Effector memory CD4-positive, alpha-beta T cell (primary cell): Measurements from ENCODE around the gene MAST3.

Experiments
- DNase-seq, 3 donors: peaks; one replicate each; pipeline ENCODE4 v3.0.0-alpha.2; 2020
- H3K27ac ChIP-seq: 2 replicates; pipeline ENCODE4 v1.7.0; 2013; ENCODE audit warnings: mild to moderate bottlenecking, low read length, moderate library complexity; ENCODE audit not compliant: insufficient read depth, poor library complexity, severe bottlenecking
- H3K27me3 ChIP-seq: replicated peaks from 2 replicates; pipeline ENCODE4 v1.7.0; 2013; ENCODE audit warnings: mild to moderate bottlenecking, low read length; ENCODE audit not compliant: insufficient read depth, control insufficient read depth, poor library complexity, severe bottlenecking
- H3K36me3 ChIP-seq: 2 replicates; pipeline ENCODE4 v1.7.0; 2013; ENCODE audit warnings: mild to moderate bottlenecking, low read length, moderate library complexity; ENCODE audit not compliant: control insufficient read depth, insufficient read depth
- H3K4me1 ChIP-seq: 2 replicates; pipeline ENCODE4 v1.7.0; 2013; ENCODE audit warnings: low read length, mild to moderate bottlenecking; ENCODE audit not compliant: control insufficient read depth, insufficient read depth, poor library complexity, severe bottlenecking
- H3K4me3 ChIP-seq: 2 replicates; pipeline ENCODE4 v1.7.0; 2013; ENCODE audit warnings: low read length, low read depth, mild to moderate bottlenecking; ENCODE audit not compliant: insufficient read depth, poor library complexity, severe bottlenecking
- H3K9me3 ChIP-seq: 2 replicates; pipeline ENCODE4 v1.7.0; 2013; ENCODE audit warnings: mild to moderate bottlenecking, low read length, moderate library complexity; ENCODE audit not compliant: control insufficient read depth

Gene MAST3

GRCh38 chr19:18130523-18131242, 33.1 kb downstream of the MAST3 start:
- Histone ChIP-seq H3K27ac (no peak overlapping the region), H3K9me3 (no peaks in the 10 kb centered on the region), H3K27me3 (no peaks in the 10 kb centered on the region), H3K36me3 (peaks cover 78% of the 10 kb centered on the region), H3K4me1 (no peaks in the 10 kb centered on the region), H3K4me3 (no peak overlapping the region)
- no peak for DNase-seq

GRCh38 chr19:18131841-18132596, 34.4 kb downstream of the MAST3 start:
- DNase-seq = no peak
- Histone ChIP-seq H3K27me3 (no peaks in the 10 kb centered on the region), H3K9me3 (no peaks in the 10 kb centered on the region), H3K4me1 (no peaks in the 10 kb centered on the region), H3K27ac (no peak overlapping the region), H3K4me3 (no peak overlapping the region), H3K36me3 (peaks cover 82% of the 10 kb centered on the region)

DNA sequence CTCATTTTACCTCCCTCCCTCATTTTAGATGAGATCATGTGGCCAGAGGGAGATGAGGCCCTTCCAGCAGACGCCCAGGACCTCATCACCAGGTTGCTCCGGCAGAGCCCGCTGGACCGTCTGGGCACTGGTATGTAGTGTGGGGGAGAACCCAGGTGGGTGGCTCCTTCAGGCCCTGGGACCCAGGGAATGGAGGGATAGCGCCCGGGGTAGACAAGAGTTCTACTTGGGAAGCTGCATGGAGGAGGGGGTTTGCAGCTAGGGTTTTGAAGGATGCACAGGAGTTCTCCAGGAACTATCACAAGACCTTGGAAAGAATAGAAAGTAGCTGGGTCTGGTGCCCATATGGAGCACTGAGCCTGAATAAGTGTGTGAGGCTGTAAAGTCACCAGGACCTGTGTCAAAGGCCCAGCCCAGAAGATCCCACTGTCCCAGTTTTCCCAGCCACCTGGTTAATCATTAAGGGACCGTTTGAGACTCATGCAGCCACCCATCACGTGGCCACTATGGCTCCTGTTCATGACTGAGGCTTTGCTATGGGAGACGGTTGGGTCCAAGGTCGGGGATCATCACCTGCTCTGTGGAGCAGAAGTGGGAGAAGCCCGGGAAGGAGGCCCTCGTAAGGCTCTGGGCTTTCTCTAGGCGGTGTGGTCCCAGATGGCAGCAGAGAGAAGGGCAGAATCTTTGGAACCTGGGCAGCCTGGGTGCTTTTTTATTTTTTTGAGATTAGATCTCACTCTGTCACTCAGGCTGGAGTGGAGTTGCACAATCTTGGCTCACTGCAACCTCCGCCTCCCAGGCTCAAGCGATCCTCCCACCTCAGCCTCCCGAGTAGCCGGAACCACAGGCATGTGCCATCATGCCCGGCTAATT, 38.4 kb downstream of the MAST3 start:
- H3K4me1 ChIP-seq = no peaks in the 10 kb centered on the region
- H3K27me3 ChIP-seq = no peaks in the 10 kb centered on the region
- no peaks in the 10 kb centered on the region for H3K9me3 ChIP-seq
- peaks cover 67% of the 10 kb centered on the region for H3K36me3 ChIP-seq
- DNase-seq = no peak
- H3K27ac ChIP-seq = no peak overlapping the region
- no peak overlapping the region for H3K4me3 ChIP-seq

GRCh38 chr19:18137242-18137641, 39.7 kb downstream of the MAST3 start:
- H3K36me3 ChIP-seq = peaks cover 71% of the 10 kb centered on the region
- no peak overlapping the region for H3K27ac ChIP-seq
- no peaks in the 10 kb centered on the region for H3K27me3 ChIP-seq
- DNase-seq = no peak
- H3K4me3 ChIP-seq = no peak overlapping the region
- H3K4me1 ChIP-seq = no peaks in the 10 kb centered on the region
- no peaks in the 10 kb centered on the region for H3K9me3 ChIP-seq

DNA sequence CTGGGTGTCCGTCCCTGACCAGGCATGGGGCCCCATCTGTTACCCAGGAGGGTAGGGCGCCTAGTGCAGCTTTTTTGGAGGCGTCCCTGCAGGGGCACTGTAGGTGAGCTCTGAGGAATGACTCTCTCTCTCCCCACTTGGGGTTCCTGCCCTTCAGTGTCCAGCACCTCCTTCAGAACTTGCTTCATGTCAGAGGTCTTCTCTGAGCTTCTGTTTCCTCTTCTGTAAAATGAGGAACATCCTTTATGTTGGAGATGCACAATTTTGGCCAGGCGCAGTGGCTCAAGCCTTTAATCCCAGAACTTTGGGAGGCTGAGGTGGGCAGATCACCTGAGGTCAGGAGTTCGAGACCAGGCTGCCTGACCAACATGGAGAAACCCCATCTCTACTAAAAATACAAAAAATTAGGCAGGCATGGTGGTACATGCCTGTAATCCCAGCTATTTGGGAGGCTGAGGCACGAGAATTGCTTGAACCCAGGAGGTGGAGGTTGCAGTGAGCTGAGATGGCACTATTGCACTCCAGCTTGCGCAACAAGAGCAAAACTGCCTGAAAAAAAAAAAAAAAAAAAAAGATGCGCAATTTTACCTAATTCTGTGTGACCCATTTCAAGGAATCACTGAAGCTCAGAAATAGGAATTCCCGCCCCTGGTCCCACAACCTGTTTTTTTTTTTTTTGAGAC, 40.2 kb downstream of the MAST3 start:
- Histone ChIP-seq H3K36me3 (peaks cover 69% of the 10 kb centered on the region), H3K9me3 (no peaks in the 10 kb centered on the region)

DNA sequence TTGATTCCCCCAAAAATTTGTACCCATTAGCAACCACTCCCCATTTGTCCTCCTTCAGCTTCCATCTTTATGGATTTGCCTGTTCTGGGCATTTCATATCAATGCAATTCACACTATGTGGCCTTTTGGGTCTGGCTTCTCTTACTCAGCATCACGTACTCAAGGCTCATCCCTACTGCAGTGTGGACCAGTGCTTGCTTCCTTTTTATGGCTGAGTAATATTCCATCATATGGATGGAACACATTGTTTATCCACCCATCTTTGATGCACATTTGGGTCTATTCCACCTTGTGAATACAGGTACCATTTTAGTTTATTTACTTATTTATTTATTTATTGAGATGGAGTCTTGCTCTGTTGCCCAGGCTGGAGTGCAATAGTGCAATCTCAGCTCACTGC, 42.9 kb downstream of the MAST3 start:
- Histone ChIP-seq H3K4me3 (no peak overlapping the region), H3K4me1 (no peaks in the 10 kb centered on the region), H3K9me3 (no peaks in the 10 kb centered on the region), H3K27ac (no peak overlapping the region), H3K36me3 (peaks cover 74% of the 10 kb centered on the region), H3K27me3 (no peaks in the 10 kb centered on the region)
- no peak for DNase-seq

More for the DNA sequence above, 40.2 kb downstream of the MAST3 start:
- no peak for DNase-seq
- H3K27me3 ChIP-seq = no peaks in the 10 kb centered on the region
- H3K4me1 ChIP-seq = no peaks in the 10 kb centered on the region
- no peak overlapping the region for H3K4me3 ChIP-seq
- no peak overlapping the region for H3K27ac ChIP-seq

DNA sequence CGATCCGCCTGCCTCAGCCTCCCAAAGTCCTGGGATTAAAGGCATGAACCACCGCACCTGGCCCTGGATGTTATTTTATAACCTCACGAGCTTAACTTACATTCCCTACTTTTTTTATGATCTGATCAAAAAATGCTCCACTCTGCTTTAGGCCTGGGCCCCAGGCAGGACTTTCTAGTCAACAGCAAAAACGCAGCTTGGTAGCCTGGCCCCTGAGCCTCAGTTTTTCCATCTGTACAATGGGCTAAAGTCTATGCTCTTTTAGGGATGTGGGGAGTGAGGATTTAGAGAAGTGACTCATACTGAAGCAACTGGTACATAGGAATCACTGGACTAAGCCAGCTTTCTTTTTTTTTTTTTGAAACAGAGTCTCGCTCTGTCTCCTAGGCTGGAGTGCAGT, 43.5 kb downstream of the MAST3 start:
- DNase-seq = no peak
- Histone ChIP-seq H3K27me3 (no peaks in the 10 kb centered on the region), H3K4me1 (no peaks in the 10 kb centered on the region), H3K4me3 (no peak overlapping the region), H3K36me3 (peaks cover 74% of the 10 kb centered on the region), H3K27ac (no peak overlapping the region), H3K9me3 (no peaks in the 10 kb centered on the region)

DNA sequence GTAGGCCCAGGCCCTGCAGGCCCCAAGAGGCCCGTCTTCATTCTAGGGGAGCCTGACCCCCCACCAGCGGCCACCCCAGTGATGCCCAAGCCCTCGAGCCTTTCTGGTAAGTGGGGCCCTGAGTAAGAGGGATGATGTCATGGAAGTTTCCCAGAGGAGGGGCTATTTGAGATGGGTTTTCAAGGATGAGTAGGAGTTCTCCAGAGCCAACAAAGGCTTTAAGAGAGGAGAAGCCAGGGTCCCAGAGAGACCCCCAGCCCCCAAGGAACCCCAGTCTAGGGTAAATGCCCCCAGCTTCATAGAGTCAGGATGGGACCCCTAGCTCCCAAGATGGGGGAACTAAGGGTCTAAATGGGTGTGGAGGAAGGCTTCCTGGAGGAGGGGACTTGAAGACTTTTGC, 46.3 kb downstream of the MAST3 start:
- H3K27me3 ChIP-seq = no peaks in the 10 kb centered on the region
- H3K36me3 ChIP-seq = peaks cover 68% of the 10 kb centered on the region
- no peaks in the 10 kb centered on the region for H3K9me3 ChIP-seq
- H3K4me3 ChIP-seq = no peak overlapping the region
- DNase-seq = no peak
- H3K27ac ChIP-seq = no peak overlapping the region
- no peaks in the 10 kb centered on the region for H3K4me1 ChIP-seq

GRCh38 chr19:18144361-18144760, 46.8 kb downstream of the MAST3 start:
- no peak overlapping the region for H3K4me3 ChIP-seq
- DNase-seq = no peak
- no peaks in the 10 kb centered on the region for H3K4me1 ChIP-seq
- H3K9me3 ChIP-seq = no peaks in the 10 kb centered on the region
- H3K36me3 ChIP-seq = peaks cover 67% of the 10 kb centered on the region
- no peak overlapping the region for H3K27ac ChIP-seq
- no peaks in the 10 kb centered on the region for H3K27me3 ChIP-seq
